Activated naive CD4-positive, alpha-beta T cell (primary cell): ENCODE results near the gene SAMD8.
"Not testable (repeated sequence)": the region's sequence is repeated elsewhere in the genome, so short reads cannot be mapped to it uniquely, and the experiment has no call there.

Experiments
- DNase-seq, 4 experiments: peaks; one replicate each; lab custom pipeline; 2025; lab: John Stamatoyannopoulos, UW

The SAMD8 gene

GRCh38 chr10:75086278-75086934 is 25.1 kb upstream of the SAMD8 start:
- DNase-seq, result no peak

GRCh38 chr10:75088640-75089039 is 22.8 kb upstream of the SAMD8 start:
- no peak for DNase-seq

- no peak for DNase-seq
These were observed 21.8 kb upstream of the SAMD8 start for GRCh38 chr10:75089634-75090033.

- no peak for DNase-seq
These were observed 20.3 kb upstream of the SAMD8 start for GRCh38 chr10:75091146-75091545.

- no peak for DNase-seq
These were observed 17.0 kb upstream of the SAMD8 start for GRCh38 chr10:75094465-75094864.

GRCh38 chr10:75095631-75096030 is 15.8 kb upstream of the SAMD8 start:
- DNase-seq, result no peak

- no peak for DNase-seq
These were observed 14.7 kb upstream of the SAMD8 start for GRCh38 chr10:75096749-75097148.

GRCh38 chr10:75097666-75098285 is 13.7 kb upstream of the SAMD8 start:
- no peak for DNase-seq

GRCh38 chr10:75098902-75099673 is 12.4 kb upstream of the SAMD8 start:
- no peak for DNase-seq

GRCh38 chr10:75099952-75100763 is 11.3 kb upstream of the SAMD8 start:
- peak; percentile 62 to 78 (median 76) for DNase-seq

- DNase-seq, result no peak
These were observed 10.6 kb upstream of the SAMD8 start for GRCh38 chr10:75100764-75101291.

GRCh38 chr10:75101416-75102251 is 9.8 kb upstream of the SAMD8 start:
- no peak for DNase-seq

GRCh38 chr10:75102830-75103673 is 8.4 kb upstream of the SAMD8 start:
- DNase-seq, result no peak

GRCh38 chr10:75103881-75104686 is 7.4 kb upstream of the SAMD8 start:
- no peak for DNase-seq

- no peak for DNase-seq
These were observed 6.6 kb upstream of the SAMD8 start for GRCh38 chr10:75104842-75105241.

- no peak for DNase-seq
These were observed 5.8 kb upstream of the SAMD8 start for GRCh38 chr10:75105576-75106197.

- no peak for DNase-seq
These were observed 5.2 kb upstream of the SAMD8 start for GRCh38 chr10:75106242-75106641.

- not testable (repeated sequence) for DNase-seq
These were observed 4.6 kb upstream of the SAMD8 start for GRCh38 chr10:75106891-75107290.
